HG03135 (cell line): ENCODE results near the gene ZNF732.
"Not testable (repeated sequence)": the region's sequence is repeated elsewhere in the genome, so short reads cannot be mapped to it uniquely, and the experiment has no call there.

Experiments used
- ATAC-seq: cut with Tn5 transposase; IDR thresholded peaks from one replicate; pipeline ENCODE4 v1.9.1; 2021; ENCODE audit warnings: mild to moderate bottlenecking, moderate library complexity; ENCODE audit not compliant: unreplicated experiment

The ZNF732 gene

GRCh38 chr4:304969-305680 lies at the start of gene ZNF732:
ZNF732 (minus strand) TSS chr4:305474; CDS start chr4:305310, 164 bp downstream.
- ATAC-seq = no peak

GRCh38 chr4:340011-340410 lies 34.7 kb upstream of the ZNF732 start:
- ATAC-seq = no peak

DNA sequence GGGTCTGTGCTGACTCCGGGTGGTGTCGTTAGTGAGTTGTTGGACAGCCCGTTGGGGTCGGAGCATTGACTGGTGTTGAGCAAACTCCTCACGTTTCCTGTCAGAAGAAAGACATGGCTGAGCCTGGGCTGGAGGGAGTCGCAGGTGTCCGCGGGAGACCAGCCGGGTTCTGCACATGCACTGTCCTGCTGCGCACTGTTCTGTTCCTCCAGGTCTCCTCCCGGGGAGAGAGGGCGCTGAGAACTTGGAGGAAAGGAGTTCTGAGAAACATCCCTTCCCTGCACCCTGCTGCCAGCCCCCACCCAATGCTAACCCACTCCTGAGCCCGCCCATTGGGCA lies 33.5 kb upstream of the ZNF732 start:
- no peak for ATAC-seq

DNA sequence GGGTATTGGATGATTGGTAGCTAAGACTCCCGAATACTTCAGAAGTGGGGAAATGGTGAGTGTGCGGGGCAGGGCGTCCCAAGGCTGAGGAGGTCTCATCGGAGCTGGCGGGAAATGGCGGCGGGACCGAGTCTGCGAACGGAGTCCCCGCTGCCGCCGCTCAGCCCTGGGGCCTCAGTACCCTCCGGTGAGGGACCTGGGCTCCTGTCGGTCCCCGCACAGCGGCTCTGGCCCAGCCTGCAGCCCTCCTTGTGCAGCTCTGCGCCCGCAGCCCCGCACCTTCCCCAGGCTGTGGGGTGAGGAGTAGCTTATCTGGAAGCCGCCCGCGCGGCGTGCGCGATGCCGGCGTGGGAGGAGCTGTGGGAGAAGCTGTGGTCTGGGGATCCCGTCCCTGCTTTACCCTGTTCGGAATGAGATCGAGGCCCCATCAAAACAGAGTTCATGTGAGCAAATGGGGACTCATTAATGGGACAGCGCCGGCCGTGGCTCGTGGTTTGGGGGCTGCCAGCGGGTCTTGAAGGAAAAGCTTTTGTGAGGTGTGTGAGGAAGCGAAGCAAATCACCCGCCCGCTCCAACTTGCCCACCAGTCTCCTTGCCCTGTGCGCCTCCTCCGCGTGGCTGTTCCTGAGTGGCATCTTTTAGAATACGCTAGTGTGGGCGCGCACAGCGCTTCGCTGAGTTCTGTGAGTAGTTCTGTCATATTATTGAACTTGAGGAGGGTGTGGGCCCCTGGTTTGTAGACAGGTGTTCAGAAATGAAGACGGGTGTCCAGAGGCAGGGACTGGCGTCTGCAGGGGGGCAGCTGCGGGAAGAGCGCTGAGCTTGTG lies 32.9 kb upstream of the ZNF732 start:
- peak; percentile 40 for ATAC-seq

DNA sequence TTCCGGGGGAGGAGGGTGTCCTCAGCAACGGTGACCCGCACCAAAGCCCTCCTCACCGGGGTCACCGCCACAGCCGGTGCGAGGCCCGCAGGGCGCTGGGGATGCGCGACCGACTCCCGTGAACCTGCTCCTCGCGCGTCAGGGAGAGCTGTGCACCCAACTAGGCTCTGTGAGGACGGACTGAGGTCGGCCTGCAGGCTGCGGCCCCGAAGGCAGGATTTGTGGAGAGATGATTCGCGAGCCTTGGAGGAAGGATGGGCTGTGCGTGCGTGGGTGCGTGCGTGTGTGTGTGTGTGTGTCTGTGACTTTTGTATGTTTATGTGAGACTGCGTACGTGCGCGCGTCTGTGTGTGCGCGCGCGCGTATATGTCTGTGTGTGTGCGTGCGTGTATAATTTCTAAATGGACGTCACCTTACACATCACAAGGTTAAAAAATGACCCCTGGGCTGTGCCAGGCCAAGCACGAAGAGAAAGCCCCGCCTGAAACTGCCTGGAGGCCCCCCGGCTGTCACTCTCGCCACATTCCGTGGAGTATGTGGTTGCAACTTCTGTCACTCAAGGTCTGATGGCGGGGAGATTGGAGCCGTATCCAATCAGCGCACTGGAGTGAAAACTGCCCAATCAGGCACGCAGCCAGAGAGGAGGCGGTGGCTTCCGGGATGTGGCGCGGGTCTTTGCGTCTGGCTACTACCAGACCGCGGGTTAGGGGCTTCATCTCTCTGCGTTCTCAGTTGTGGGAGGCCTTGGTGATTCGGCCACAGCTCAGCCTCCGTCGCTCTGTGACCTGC lies 32.1 kb upstream of the ZNF732 start, which contains the start of gene ZNF141:
TSS of gene ZNF141 (plus strand) at position 672 of the 789 bp plus-strand sequence. CDS start 170 bp downstream, outside the sequence.
- peak; percentile 96 for ATAC-seq

- peak; percentile 9 for ATAC-seq
These were observed 31.5 kb upstream of the ZNF732 start for GRCh38 chr4:336893-337142.

DNA sequence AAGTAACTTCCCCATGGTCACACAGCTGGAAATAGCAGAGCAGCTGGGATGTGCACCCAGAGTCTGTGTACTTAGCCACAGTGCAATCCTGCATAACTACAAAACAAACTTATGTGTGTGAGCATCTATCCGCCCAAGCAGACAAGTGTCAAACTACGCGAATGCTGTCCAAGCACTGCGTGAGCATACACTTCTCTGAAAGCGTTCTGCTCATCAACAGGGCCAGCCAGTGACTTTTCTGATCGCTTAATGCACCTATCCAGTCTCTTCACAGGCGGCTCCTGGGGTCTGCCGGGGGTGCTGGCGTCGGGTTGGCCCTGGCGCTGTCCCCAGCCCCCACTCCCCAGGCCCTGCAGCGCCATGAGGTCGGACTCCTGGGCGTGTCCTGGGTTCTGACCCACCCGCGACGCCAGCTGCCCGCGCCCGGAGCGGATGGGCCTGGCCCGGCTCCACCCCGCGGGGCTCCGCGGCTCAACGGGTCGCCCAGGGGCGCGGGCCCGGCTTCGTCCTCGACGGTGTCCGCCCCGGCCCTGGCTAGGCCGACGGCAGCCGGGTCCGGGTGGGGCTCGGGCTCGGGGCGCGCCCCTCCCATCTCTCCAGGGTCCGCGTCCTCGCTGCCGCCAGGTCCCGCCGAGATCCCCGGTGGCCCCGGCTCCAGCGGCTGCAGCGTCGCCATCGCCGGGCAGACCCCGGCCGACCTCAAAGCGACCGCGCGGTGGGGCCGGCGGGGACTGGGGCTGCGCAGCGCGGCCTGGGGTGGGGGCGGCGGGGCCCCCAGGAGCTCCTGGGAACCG lies 31.0 kb upstream of the ZNF732 start:
- ATAC-seq = no peak

GRCh38 chr4:335515-335914 lies 30.2 kb upstream of the ZNF732 start:
- no peak for ATAC-seq

DNA sequence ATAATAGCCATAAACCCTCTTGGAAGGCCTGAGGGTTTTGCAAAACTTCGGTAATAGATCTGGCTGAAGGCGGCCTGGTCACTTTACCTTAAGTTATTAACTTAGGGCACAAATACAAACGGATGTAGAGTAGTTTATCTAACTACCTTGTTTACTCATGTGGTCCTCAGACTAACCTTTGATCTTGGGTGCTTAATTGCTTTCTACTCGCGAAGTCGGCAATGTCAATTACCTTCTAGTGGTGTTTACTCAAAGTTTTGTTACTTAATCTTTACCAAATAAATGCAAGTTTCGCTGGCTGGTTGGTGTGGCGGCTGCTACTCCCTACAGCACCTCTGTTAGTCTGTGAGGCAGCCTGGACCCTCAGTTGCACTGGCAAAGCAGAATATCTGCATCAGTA lies 23.5 kb upstream of the ZNF732 start:
- no peak for ATAC-seq

DNA sequence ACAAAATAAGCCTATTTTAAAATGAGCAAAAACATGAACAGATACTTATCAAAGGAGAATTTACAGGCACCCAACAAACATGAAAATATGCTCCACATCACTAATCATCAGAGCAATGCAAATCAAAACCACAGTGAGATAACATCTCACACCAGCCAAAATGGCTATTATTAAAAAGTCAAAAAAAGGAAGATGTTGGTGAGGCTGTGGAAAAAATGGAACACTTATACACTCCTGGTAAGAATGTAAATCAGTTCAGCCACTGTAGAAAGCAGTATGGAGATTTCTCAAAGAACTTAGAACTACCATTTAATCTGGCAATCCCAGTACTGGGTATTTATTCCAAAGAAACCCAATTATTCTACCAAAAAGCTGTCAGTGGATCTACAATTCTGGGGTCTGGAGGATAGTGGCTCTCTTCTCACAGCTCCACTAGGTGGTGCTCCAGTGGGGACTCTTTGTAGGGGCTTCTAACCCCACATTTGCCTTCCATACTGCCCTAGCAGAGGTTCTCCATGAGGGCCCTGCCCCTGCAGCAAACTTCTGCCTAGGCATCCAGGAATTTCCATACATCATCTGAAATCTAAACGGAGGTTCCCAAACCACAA lies 9.1 kb upstream of the ZNF732 start:
- ATAC-seq = no peak

DNA sequence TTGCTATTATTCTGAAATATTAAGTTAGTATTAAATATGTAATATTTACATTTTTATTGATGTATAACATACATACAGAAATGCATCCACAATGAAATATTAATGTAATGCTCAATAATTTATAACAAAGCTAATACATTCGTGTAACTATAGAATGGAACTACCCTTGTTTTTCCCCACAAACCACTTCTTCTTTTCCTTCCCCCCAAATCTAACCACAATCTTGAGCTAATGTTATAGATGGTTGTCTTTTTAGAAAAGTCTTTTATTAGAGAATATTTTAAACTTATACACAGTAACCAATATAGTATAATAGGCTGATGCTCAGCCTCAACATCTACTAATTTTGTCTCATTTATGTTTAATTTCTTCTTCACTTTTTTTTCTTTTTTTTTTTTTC lies 4.5 kb upstream of the ZNF732 start:
- no peak for ATAC-seq

GRCh38 chr4:306551-306961 lies 1.3 kb upstream of the ZNF732 start:
- no peak for ATAC-seq

DNA sequence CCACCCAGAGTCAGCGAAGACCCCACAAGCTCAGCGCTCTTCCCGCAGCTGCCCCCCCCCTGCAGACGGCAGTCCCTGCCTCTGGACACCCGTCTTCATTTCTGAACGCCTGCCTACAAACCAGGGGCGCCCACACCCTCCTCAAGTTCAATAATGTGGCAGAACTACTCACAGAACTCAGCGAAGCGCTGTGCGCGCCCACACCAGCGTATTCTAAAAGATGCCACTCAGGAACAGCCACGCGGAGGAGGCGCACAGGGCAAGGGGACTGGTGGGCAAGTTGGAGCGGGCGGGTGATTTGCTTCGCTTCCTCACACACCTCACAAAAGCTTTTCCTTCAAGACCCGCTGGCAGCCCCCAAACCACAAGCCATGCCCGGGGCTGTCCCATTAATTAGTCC lies 758 bp downstream of the ZNF732 start:
- not testable (repeated sequence) for ATAC-seq

- ATAC-seq = no peak
These were observed 2.9 kb downstream of the ZNF732 start for GRCh38 chr4:302381-302780.

DNA sequence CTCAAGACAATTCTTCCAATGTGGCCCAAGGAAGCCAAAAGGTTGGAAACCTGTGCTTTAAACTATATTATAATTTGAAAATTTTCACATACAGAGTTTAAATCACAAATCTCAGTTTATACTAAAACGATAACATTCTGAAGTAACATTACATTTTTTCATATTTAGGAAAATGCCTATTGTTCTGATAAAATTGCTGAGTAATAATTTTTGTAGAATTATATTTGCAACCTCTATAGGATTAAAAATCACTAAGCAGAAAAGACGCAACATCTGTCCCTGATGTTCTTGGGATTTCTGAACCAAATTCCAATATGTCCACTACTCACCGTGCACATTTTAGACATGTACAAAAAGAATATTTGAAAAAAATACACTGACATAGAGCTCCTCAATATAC lies 10.5 kb downstream of the ZNF732 start:
- no peak for ATAC-seq

DNA sequence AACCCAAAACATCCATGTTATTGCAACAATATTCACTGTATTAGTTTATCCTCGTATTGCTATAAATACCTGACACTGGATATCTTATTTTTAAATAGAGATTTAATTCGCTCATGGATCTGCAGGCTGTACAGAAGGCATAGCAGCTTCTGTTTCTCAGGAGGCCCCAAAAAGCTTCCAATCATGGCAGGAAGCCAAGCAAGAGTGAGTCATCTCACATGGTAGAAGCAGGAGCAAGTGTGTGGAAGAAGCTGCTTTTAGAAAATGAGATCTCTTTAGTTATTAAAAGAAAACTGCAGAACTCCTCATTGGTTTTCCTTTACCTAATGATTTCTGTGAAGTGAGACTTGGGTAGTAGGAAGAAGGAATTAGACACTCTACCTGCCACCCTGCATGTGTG lies 16.4 kb downstream of the ZNF732 start:
- ATAC-seq = no peak

DNA sequence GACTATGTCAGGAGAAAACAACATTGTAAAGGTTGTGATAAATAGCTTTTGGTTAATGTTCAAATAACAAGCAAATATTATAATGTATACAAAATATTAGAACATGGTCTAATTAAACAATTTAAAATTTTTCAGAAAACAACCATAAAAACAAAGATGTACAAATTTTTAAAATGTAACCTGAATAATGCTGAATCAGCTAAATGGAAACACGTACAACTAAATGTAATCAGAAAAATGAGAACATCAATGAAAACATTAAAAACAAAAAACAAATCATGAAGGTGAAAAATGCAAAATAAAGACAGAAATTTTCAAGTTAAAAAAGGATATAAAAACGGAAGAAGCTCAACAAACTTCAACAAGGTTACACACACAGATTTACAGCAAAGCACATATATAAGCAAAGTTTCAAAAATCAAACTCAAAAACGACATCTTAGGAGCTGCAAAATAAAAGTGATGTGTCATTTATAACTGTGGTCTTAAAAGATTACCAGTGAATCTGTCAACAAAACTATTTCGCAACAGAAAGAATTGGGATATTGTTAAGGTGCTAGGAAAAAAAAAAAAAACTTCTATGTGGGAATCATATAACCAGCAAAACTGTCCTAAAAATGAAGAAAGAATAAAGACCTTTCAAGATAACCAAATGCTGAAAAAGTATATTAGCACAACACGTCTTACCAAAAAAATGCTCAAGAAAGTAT lies 31.8 kb downstream of the ZNF732 start:
- no peak for ATAC-seq

- ATAC-seq = no peak
These were observed 33.7 kb downstream of the ZNF732 start for GRCh38 chr4:271492-272103.

DNA sequence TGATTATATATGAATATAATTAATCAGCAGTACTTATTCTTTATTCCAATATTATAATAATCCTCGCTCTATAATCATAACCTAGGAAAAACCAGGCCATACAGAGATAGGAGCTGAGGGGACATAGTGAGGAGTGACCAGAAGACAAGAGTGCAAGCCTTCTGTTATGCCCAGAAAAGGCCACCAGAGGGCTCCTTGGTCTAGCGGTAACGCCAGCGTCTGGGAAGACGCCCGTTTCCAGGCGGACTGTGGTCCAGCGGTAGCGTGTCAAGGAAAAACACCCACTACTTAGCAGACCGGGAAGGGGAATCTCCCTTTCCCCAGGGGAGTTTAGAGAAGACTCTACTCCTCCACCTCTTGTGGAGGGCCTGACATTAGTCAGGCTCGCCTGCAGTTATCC lies 46.0 kb downstream of the ZNF732 start:
- ATAC-seq = not testable (repeated sequence)

DNA sequence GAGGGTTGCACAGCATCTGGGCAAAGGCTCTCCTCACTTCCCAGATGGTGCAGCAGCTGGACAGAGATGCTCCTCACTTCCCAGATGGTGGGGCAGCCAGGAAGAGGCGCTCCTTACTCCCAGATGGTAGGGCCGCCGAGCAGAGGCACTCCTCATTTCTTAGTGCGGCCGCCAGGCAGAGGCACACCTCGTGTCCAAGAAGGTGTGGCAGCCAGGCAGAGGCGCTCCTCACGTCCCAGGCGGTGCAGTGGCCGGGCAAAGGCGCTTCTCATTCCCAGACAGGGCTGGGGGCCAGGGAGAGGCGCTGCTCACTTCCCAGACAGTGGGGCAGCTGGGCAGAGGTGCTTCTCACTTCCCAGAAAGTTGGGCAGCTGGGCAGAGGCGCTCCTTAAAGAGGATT lies 48.8 kb downstream of the ZNF732 start:
- ATAC-seq = no peak
